ENCODE results near the gene PSAP. TPM values are rescaled to one million over a fixed set of nuclear protein-coding genes. Genes with fewer than 3 reads are reported as not detected.

The PSAP gene
- total RNA-seq, 2 experiments from 2014 or later: 94.2 to 101 TPM

DNA sequence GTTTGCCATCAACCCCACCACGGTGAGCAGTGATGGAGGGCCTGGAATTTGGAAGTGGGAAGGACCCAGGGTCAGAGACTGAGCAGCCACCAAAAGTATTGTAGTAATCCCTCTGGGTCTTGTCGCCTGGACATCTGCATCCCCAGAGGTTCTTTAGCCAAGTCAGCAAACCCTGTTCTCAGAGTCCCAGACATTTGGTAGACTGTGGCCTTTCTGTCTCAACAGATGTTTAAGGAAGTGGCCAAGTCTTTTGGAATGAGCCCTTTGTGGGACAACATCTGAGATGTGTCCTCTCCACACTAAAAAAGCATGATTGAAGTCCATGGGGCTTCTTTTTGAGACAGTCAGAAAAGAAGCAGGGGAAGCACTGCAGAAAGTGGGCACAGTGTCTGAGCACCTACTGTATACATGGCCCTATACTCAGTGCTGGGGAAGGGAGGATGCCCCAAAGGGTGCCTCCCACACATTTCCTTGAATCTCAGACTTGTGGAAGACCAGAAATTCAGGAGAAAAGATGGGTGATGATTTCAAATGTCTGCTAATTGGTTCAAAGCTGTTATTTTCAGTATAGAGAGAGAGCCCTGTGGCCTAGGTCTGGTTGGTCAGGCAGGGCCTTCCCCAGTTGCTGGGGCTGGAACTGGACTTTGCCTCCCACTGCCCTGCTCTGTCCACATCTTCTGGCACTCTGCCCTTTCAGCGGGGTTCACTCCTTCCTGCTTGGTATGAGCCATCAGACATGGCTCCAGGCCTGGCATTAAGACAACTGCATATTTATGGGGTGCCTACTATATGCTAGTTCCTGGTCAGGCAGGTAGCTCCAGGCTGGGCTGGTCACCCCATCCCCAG, 51.2 kb downstream of the PSAP start:
- no peaks in the 10 kb centered on the region for H3K9me3 Mint-ChIP-seq
- H3K27me3 Mint-ChIP-seq: no peaks in the 10 kb centered on the region
- no peak overlapping the region for H3K4me3 Mint-ChIP-seq
- intact Hi-C loops (cut with micrococcal nuclease): no loop called here
- CTCF ChIA-PET: interaction anchor here (1.5 kb wide), 1 partner anchor 12 kb away, joined by 4 read pairs; no protein-coding TSS in a partner anchor
- H3K27ac Mint-ChIP-seq: no peak overlapping the region
- TF ChIP-seq, protein P1, sequence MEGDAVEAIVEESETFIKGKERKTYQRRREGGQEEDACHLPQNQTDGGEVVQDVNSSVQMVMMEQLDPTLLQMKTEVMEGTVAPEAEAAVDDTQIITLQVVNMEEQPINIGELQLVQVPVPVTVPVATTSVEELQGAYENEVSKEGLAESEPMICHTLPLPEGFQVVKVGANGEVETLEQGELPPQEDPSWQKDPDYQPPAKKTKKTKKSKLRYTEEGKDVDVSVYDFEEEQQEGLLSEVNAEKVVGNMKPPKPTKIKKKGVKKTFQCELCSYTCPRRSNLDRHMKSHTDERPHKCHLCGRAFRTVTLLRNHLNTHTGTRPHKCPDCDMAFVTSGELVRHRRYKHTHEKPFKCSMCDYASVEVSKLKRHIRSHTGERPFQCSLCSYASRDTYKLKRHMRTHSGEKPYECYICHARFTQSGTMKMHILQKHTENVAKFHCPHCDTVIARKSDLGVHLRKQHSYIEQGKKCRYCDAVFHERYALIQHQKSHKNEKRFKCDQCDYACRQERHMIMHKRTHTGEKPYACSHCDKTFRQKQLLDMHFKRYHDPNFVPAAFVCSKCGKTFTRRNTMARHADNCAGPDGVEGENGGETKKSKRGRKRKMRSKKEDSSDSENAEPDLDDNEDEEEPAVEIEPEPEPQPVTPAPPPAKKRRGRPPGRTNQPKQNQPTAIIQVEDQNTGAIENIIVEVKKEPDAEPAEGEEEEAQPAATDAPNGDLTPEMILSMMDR (IDR thresholded peaks at IDR 0.05): no peak
- H3K36me3 Mint-ChIP-seq (ENCODE audit: low read depth): no peaks in the 10 kb centered on the region
- no peak for ATAC-seq
- DNase-seq: no peak
- POLR2A ChIA-PET: interaction anchor here (0.6 kb wide), 1 partner anchor 23 kb away, joined by 3 read pairs; no protein-coding TSS in a partner anchor
- H3K4me1 Mint-ChIP-seq (ENCODE audit: low read depth): peaks cover 21% of the 10 kb centered on the region

DNA sequence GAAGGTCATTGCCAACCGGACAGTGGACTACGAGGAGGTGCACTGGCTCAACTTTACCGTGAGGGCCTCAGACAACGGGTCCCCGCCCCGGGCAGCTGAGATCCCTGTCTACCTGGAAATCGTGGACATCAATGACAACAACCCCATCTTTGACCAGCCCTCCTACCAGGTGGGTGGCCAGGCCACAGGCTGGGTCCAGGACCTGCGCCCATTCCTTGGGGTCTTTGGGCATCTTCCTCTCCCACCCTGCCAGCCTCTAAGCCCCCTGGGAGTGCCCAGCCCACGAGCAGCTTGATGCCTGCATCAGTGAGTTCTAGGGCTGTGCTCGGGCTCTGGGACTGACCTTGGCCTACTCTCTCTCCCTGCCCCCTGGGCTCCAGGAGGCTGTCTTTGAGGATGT, 51.9 kb downstream of the PSAP start:
- Mint-ChIP-seq H3K27ac (no peak overlapping the region), H3K9me3 (no peaks in the 10 kb centered on the region), H3K27me3 (no peaks in the 10 kb centered on the region), H3K4me1 (ENCODE audit: low read depth) (peaks cover 21% of the 10 kb centered on the region), H3K36me3 (ENCODE audit: low read depth) (no peaks in the 10 kb centered on the region), H3K4me3 (no peak overlapping the region)
- ChIA-PET CTCF (no interaction called here), POLR2A (interaction anchor here (0.9 kb wide), 1 partner anchor 24 kb away, joined by 3 read pairs; no protein-coding TSS in a partner anchor)
- DNase-seq (no peak), ATAC-seq (no peak)
- intact Hi-C loops (cut with micrococcal nuclease): no loop called here
- TF ChIP-seq, protein P1 (IDR thresholded peaks at IDR 0.05): no peak

DNA sequence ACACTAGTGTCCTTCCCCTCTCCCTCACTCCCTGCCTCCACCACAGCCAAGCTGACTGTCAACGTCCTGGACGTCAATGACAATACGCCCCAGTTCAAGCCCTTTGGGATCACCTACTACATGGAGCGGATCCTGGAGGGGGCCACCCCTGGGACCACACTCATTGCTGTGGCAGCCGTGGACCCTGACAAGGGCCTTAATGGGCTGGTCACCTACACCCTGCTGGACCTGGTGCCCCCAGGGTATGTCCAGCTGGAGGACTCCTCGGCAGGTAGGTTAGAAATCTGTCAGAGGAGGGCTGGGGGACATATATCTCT, 52.8 kb downstream of the PSAP start:
- Mint-ChIP-seq H3K4me1 (ENCODE audit: low read depth) (peaks cover 21% of the 10 kb centered on the region), H3K27me3 (no peaks in the 10 kb centered on the region), H3K4me3 (no peak overlapping the region), H3K9me3 (no peaks in the 10 kb centered on the region), H3K36me3 (ENCODE audit: low read depth) (no peaks in the 10 kb centered on the region), H3K27ac (peak overlapping the region; percentile 50)
- ATAC-seq: no peak
- no peak for DNase-seq
- POLR2A ChIA-PET: interaction anchor here (0.9 to 1.6 kb wide), 4 partner anchors 19 to 97 kb away, joined by 3 read pairs; no protein-coding TSS in a partner anchor
- CTCF ChIA-PET: no interaction called here
- TF ChIP-seq, protein P1 (IDR thresholded peaks at IDR 0.05): no peak
- intact Hi-C loops (cut with micrococcal nuclease): no loop called here

GRCh38 chr10:71797533-71798307, 53.3 kb downstream of the PSAP start:
- Mint-ChIP-seq H3K9me3 (no peaks in the 10 kb centered on the region), H3K36me3 (ENCODE audit: low read depth) (no peaks in the 10 kb centered on the region), H3K27ac (peak overlapping the region; percentile 61), H3K4me3 (no peak overlapping the region), H3K4me1 (ENCODE audit: low read depth) (peaks cover 21% of the 10 kb centered on the region), H3K27me3 (no peaks in the 10 kb centered on the region)
- DNase-seq (peak; percentile 67), ATAC-seq (peak; percentile 81)
- POLR2A ChIA-PET: interaction anchor here (1.0 to 1.6 kb wide), 4 partner anchors 8 to 97 kb away, joined by 3 read pairs; no protein-coding TSS in a partner anchor
- CTCF ChIA-PET: no interaction called here
- intact Hi-C loops (cut with micrococcal nuclease): no loop called here
- TF ChIP-seq, protein P1 (IDR thresholded peaks at IDR 0.05): no peak

Data from activated CD8-positive, alpha-beta T cell treated with anti-CD3 and anti-CD28 coated beads for 36 hours (primary cell).